Measurements from ENCODE around the gene CD2AP.

DNA sequence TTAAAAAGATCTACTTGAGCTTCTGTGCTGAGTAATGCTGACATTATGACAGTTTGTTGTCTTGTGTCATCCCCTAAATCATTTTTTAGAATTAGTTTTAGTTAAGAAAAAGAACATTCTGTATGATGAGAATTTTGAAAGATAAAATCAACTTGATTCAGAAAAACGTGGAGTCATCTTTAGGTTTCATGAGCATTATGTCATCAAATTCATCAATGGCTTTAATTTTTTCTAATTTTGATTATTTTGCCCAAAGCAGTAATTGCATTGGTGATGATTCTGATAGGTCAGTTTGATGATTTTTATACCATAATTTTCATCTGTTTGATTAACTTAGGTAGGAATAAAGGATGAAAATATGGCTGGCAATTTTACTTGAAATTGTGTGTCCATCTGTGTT lies 194.2 kb downstream of the CD2AP start:
- TF ChIP-seq, protein P1, sequence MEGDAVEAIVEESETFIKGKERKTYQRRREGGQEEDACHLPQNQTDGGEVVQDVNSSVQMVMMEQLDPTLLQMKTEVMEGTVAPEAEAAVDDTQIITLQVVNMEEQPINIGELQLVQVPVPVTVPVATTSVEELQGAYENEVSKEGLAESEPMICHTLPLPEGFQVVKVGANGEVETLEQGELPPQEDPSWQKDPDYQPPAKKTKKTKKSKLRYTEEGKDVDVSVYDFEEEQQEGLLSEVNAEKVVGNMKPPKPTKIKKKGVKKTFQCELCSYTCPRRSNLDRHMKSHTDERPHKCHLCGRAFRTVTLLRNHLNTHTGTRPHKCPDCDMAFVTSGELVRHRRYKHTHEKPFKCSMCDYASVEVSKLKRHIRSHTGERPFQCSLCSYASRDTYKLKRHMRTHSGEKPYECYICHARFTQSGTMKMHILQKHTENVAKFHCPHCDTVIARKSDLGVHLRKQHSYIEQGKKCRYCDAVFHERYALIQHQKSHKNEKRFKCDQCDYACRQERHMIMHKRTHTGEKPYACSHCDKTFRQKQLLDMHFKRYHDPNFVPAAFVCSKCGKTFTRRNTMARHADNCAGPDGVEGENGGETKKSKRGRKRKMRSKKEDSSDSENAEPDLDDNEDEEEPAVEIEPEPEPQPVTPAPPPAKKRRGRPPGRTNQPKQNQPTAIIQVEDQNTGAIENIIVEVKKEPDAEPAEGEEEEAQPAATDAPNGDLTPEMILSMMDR (conservative IDR thresholded peaks at IDR 0.05; ENCODE audit: low read depth, low read length): no peak
- no peak for TF ChIP-seq EZH2 (IDR thresholded peaks at IDR 0.05; ENCODE audit: borderline replicate concordance, low read depth, low read length, poor library complexity, severe bottlenecking)

All from A673 (cell line).